Measurements from ENCODE around the gene SH3TC1. TPM values are rescaled to one million over a fixed set of nuclear protein-coding genes. Genes with fewer than 3 reads are reported as not detected.

The SH3TC1 gene
- total RNA-seq, 1 donor from 2014 or later: 227 TPM

- DNase-seq (ENCODE audit: extremely low read depth, low read depth, low spot score): no peak
Observed at GRCh38 chr4:8198206-8198905, 734 bp upstream of the SH3TC1 start.

- DNase-seq (ENCODE audit: extremely low read depth, low read depth, low spot score): no peak
Observed at GRCh38 chr4:8199594-8200301, 658 bp downstream of the SH3TC1 start.

- no peak for DNase-seq (ENCODE audit: extremely low read depth, low read depth, low spot score)
Observed at GRCh38 chr4:8200302-8200975, 1.3 kb downstream of the SH3TC1 start.

GRCh38 chr4:8201321-8201781, 2.3 kb downstream of the SH3TC1 start:
- DNase-seq (ENCODE audit: extremely low read depth, low read depth, low spot score): no peak

DNA sequence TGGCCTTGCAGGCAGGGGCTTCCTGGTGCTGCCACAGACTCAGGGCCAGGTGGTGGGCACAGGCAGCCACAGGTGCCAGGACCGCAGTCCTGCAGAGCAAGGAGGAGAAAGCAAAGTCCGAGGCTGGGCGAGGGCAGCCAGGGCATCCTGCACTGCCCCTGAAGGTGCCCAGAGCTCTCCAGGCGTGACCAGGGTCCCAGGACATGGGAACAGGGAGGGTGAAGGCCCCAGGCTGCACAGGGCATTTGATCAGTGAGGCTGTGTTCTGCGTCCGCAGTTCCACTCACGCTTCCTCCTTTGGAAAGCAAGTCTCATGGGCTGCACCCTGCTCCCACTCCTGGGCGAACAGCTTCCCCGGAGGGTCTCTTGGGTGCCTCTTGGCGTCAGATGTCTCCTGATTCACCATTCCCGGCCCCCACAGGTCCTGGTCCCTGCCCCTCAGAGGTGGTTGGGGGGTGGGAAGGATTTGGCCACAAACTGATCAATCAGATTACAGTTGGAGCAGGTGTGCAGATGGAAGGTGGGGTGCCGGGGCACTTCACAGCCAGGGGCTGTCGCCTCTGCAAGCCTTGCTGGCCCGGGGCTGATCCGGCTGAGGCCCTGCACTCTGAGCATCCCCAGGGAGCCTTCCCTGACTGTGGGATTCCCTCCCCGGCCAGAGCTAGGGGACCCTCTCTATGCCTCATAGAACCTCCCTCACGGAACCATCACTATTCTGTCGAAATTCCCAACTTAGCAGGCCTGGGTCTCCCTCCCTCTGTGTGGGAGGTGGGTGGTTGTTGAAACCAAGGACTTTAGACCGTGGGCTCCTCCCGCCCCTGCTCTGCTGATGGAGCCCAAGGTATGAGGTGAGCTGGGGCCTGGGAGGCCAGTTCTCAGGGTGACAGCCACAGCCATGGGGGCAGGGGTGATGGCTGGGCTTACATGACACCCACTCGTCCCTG, 3.3 kb downstream of the SH3TC1 start:
- no peak for DNase-seq (ENCODE audit: extremely low read depth, low read depth, low spot score)

GRCh38 chr4:8203052-8203401, 3.9 kb downstream of the SH3TC1 start:
- DNase-seq (ENCODE audit: extremely low read depth, low read depth, low spot score): no peak

DNA sequence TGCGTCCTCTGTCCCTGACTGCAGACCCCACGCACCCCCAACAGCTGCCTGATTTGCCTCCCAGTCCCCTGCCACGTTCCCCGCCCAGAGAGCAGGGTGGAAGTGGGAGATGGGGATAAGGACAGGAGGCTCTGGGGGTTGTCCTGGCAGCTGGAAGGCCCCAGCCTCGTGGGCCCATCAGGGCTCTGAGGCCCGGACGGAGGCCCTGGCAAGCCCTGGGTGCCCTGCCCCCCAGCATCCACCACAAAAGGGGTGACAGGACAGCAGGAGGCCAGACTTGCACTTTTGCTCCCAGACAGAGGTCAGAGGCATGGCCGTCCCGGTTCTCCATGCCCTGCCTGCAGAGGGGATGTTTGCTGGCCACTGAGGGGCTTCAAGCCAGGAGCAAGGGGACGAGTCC, 4.7 kb downstream of the SH3TC1 start:
- DNase-seq (ENCODE audit: extremely low read depth, low read depth, low spot score): no peak

GRCh38 chr4:8204576-8205227, 5.6 kb downstream of the SH3TC1 start:
- DNase-seq (ENCODE audit: extremely low read depth, low read depth, low spot score): no peak

GRCh38 chr4:8205241-8205707, 6.2 kb downstream of the SH3TC1 start:
- no peak for DNase-seq (ENCODE audit: extremely low read depth, low read depth, low spot score)

GRCh38 chr4:8205749-8206611, 6.9 kb downstream of the SH3TC1 start:
- no peak for DNase-seq (ENCODE audit: extremely low read depth, low read depth, low spot score)

- no peak for DNase-seq (ENCODE audit: extremely low read depth, low read depth, low spot score)
Observed at GRCh38 chr4:8207314-8207713, 8.2 kb downstream of the SH3TC1 start.

DNA sequence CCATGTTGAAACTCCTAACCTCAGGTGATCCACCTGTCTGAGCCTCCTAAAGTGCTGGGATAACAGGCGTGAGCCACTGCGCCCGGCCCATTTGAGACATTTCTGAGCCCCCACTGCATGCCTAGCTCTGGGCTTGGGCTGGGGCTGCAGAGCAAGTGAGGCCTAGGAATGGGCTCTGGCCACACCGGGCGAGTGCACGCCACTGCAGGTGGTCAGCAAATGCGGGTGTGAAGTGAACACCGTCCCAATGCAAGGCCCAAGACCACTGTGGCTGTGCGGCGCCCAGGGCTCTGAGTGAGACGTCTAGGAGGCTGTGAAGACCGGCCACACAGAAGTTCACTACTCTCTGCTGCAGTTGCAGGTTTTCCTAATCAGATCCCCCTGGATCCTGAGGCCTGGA, 9.5 kb downstream of the SH3TC1 start:
- DNase-seq (ENCODE audit: extremely low read depth, low read depth, low spot score): no peak

DNA sequence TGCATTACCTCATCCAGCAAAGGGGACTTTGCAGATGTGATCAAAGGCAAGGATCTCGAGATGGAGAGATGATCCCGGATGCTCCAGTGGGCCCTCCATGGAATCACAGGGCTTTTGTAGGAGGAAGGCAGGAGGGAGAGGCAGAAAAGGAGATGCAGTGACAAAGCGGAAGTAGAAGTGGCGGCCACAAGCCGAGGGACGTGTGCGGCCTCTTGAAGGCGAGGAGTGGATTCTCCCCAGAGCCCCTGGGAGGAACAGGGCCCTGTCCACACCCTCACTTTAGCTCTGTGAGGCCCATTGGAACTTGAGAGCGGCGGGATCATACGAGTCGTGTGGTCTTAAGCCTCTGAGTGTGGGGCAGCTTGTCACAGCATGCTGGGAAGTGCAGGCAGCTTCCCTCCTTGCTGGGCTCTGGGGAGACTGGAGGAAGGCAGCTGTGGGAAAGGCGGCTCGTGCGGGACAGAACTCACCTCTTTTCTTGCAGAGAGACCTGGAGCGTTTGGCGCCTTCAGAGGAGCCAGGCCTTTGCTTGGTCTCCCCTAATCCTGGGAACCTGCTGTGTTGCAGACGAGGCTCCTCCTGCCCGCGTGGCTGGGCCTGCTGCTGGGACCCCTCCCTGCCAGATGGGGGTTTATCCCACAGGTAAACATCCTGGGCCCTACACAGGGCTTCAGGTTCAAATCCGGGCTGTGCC, 10.2 kb downstream of the SH3TC1 start:
- DNase-seq (ENCODE audit: extremely low read depth, low read depth, low spot score): no peak

GRCh38 chr4:8210010-8210409, 10.9 kb downstream of the SH3TC1 start:
- DNase-seq (ENCODE audit: extremely low read depth, low read depth, low spot score): no peak

DNA sequence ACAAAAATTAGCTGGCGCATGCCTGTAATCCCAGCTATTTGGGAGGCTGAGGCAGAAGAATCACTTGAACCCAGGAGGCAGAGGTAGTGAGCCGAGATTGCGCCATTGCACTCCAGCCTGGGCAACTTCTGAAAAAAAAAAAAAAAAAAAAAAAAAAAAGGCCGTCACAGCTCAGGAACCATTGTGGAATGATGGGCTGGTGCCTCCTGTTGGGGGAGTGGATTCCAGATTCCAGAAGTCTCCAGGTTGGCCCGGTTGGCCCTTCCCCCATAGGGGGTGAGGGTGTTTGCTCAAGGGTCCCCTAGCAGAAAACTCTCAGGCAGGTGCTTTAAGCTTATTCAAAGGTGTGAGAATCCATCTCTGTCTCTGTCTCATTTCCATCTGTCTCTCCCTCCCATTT, 11.5 kb downstream of the SH3TC1 start:
- DNase-seq (ENCODE audit: extremely low read depth, low read depth, low spot score): no peak

DNA sequence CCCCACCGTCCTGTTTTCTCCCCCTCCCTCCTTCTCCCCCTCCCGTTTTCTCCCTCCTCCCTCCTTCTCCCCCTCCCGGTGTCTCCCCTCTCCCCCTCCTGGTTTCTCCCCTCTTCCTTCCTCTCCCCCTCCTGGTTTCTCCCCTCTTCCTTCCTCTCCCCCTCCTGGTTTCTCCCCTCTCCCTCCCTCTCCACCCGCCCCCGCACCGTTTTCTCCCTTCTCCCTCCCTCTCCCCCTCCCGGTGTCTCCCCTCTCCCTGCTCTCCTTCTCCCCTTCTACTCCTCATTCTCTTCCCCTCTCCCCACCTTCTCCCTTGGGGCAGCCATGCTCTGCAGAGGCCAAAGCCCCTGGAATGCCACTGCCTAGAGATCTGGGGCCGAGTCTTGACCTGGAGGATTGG, 12.2 kb downstream of the SH3TC1 start:
- DNase-seq (ENCODE audit: extremely low read depth, low read depth, low spot score): no peak

DNA sequence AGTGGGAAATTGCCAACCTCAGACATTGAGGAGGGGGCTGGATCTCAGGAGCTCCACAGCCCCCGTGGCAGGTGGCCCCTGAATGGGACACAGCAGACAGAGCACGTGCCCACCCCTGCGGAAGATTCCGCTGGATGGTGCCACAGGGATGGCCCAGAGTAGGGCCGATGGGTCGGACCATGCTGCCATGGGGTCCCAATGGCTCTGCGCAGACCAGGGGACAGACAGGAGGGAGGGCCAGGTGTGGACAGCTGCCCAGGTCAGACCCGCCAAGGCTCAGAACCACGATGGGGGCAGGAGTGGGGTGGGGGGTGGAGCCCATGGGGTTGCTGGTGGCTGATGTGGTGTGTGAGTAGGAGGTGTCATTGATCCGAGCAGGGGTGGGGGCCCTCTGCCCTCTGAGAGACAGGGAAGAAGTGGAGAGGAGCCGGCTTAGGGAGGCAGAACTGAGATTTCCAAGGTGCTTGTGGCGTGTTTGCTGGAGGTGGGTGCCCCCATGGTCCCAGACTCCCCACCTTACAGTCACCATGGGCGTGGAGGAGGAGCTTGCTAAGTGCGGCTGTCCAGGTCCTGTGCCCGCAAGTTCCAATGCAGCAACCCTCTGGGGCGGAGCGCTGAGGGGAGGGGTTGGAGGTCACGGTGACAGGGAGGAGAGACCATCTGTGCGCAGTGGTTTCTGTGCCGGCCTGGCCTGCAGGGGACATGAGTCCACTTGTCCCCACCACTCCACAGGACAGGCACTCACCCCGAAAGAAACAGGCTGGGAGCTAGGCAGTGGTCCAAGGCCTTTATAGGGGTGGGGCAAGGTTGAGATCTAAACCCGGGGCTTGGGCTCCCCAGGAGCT, 12.9 kb downstream of the SH3TC1 start:
- DNase-seq (ENCODE audit: extremely low read depth, low read depth, low spot score): no peak

DNA sequence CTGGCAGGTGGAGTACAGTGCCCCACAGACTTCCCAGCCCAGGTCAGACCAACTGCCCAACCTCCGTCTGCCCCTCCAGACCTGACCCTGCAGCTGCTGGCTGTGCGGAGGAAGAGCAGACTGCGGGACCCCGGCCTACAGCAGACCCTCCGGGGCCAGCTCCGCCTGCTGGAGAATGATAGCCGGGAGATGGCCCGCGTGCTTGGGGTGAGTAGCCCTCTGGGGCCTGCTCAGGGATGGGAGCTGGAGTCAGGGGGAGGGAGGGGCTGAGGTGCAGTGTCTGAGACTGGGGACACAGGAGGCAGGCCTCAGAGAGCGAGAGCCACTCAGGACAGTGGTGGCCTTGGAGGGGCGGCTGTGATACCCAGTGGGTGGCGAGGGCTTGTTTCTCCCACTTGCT, 13.5 kb downstream of the SH3TC1 start:
- DNase-seq (ENCODE audit: extremely low read depth, low read depth, low spot score): no peak

Data from glomerular endothelial cell (primary cell).